ENCODE measurements around the gene EML3.
"Not testable (repeated sequence)": the region's sequence is repeated elsewhere in the genome, so short reads cannot be mapped to it uniquely, and the experiment has no call there.

The EML3 gene

DNA sequence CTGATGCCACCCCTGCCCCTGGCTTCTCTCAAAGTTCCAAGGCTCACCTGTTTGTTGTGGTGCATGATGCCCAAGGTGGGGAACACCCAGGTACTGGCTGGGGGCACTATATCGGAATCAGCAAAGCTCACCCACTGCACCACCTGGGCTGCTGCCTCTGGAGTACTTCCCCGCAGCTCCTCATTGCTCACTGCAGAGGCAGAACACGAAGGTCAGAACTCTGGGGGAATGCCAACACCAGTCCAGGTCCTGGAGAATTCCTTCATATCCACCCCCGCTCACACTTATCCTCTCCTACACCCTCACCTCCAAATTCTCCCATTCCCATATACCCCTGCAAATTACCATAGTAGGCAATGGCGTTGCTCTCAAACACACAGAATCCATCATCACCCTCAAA lies 41.1 kb downstream of the EML3 start:
- not testable (repeated sequence) for ATAC-seq

DNA sequence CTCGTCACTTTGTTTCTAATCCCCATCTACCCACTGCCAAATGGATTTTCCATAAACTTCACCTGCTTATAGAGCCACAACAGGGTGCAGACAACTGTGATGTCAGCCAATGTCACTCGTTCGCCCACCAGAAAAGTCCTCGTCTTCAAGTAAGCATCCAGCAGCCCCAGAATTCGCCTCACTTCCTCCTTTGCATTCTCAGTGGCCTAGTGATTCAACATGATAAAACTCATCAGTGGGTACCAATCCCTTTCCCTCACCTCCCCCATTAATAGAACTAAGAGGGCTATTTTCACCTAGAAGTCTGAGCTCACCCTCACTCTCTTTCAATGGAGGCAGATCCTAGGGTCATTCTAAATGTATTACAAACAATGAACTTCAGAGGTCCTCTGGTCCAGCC lies 41.7 kb downstream of the EML3 start:
- ATAC-seq, result not testable (repeated sequence)

DNA sequence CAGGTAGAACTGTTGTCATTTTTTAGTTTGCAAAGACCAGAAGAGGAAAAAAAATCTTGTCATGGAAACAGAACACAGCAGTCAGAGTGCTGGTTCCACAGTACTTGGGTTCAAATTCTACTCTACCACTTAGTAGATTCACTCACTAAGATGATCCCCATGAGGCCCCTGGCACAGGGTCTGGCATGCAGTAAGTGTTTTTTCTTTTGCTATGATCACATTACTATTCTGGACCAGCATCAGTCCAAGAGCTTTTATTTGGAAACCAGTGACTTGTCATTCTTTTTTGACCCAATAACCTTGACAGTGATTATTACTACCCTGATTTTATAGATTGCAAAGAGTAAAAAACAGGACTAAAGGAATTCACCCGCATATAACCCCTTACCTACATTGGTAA lies 43.0 kb downstream of the EML3 start:
- no peak for ATAC-seq

DNA sequence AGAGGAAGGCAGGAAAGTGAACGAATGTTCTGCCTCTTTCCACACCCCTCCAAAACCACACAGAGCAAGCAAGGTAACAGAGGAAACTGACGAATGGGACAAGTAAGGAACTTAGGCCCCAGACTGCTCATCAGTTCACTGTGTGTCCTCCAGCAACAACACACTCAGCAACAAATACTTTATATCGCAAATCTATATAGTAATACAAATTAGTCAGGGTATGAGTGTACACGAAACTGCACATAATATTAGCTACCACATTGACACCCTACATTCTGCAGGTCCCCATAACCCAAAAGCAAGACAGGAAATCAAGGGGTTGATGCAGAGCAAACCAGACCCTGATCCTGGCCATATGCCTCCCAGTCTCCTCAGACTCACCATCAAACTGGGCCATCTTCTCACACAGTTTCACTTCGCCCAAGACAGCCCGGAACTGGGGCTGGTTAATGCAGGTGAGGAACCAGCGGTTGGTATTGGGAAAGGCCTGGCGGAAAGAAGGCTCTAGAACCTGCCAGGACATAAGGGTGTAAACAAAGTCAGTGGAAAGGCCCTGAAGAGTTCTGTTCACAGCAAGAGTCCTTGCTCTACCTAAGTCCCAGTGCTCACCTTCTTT lies 45.4 kb downstream of the EML3 start:
- peak; percentile 67 to 68 for ATAC-seq

DNA sequence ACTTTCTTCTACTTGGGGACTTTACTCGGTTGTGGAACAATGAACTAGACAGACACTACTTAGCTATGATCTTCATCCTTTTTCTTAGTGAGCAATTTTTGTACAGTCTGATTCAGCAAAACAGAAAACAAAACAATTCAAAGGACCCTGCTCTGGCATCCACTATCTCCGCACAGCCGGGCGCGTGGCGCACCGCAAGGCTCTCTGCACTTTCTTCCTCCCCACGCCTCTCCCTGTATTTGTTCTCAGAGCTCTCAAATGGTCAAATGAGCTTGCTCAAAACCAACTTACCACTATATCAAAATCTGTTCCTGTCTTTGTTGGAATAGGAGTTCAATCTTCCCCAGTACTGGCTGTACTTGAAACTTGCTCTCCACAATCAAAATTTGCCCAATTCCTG lies 46.3 kb downstream of the EML3 start:
- ATAC-seq, result no peak

DNA sequence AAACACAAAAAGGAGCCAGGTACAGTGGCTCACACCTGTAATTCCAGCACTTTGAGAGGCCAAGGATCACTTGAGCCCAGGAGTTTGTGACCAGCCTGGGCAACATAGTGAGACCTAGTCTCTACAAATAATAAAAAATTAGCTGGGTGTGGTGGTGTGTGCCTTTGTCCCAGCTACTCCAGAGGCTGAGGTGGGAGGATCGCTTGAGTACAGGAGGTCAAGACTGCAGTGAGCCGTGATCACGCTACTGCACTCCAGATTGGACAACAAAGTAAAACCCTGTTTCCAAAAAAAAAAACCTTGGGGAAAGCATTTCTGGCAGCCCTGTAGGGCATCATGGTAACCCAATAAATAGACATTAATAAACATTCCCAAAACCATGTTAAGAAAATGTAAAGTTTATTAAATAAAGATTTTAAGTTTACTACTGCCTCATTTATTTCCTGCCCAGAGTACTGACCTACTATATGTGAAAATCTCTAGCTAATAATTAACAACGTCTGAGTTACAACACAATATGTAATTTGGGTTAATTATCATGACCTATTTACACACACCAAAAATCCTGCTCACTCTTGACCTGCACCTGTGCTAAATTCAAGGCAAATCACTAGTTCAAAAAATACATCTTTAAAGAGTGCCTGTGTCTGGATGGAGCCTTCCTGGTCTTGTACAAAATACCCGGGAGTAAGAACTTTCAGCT lies 47.3 kb downstream of the EML3 start:
- ATAC-seq, result no peak

DNA sequence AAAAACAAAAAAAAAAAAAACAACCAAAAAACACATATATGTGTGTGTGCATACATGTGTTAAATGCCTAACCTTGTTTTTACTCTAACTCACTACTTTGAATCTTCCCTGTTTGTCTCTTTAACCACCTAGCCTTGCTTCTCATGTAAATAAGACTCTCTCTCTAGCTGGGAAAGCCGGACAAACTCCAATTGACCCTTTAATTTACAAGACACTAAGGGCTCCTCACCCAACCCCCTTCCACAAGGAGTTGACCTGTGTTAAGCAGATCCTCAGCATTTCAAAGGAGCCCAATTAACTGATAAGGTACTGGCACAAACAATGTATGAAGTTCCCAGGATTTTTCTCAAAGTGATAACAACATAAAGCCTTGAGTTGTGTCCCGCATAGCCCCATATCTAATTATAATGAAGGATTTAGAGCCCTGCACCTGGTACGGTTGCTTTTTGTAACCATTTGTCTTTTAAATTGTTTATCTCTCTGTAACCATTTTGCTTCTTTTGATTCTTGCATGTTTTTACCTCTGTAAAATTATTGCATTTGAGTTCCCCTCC lies 50.8 kb downstream of the EML3 start:
- not testable (repeated sequence) for ATAC-seq

DNA sequence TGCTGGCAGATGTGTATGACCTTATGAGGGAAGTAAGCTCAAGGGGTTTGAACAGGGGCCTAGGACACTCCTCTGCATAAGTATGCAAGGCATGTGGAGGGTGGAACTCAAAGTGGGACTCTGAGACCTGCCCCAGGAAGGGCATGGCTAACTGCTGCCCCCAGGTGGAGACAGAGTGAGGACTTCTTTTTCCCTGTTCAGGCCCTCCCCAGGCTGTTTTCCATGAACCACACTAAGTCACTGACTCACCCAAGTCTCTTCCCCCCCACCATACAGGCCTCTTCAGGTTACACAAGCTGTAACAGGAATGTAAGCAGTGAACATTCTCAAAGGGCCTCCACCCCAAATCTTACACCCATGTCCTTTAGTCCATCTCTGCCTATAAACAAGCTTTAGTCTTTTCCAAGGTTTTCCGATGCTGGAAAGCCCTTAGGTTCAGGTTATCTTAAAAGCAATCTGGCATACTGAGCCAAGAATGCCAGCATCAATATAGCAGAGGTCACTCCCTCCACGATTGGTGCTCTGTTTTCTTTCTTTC lies 51.9 kb downstream of the EML3 start:
- peak; percentile 41 to 55 for ATAC-seq

DNA sequence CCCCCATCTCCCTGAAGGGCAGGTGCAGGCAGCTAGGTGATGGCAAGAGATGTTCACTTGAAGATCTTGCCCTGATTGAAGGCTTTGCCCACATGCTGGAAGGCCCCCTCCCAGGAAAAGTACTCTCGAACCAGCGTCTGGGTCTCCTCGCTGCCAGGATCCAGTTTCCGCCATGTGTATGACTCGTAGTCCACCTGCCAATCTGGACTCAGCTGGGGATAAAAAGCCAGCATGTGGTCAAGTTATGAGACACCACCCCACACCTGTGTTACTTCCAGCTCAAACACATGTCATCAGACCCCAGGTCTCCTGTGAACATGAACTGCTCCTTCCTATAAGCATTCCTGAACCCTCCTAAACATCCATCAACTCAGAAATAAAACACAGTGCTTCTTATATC lies 52.9 kb downstream of the EML3 start:
- ATAC-seq, result not testable (repeated sequence)

DNA sequence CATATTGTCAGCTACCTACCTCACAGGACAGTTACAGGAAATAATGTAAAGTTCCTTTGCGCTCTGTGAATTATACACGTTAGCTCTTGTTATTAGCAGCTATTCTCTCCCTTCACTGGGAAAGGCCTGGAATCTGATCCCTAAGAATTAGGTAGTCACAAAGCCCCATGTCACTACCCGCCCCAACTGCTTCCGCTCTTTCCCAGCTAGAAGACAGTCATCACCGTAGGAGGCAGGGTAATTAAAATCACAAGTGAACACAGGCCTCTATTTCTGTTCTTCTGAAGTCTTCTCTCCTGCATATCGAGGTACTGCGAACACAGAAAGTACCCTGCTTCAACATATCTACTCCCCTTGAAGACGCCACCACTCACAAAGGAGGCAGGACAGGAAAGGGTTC lies 53.4 kb downstream of the EML3 start:
- ATAC-seq, result no peak

DNA sequence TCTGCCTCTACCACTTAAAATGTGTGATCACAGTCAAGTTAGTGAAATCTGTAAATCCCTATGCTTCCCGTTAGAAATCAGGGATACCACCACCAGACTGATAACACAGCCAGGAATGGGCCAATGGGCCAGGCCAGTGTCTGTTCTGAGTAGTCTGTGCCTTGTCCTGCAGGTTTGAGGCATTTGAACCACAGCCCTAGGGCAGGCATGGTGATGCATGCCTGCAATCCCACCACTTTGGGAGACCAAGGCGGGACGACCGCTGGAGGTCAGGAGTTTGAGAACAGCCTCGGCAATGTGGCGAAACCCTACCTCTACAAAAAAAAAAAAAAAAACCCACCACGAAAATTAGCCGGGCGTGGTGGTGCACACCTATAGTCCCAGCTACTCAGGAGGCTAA lies 53.9 kb downstream of the EML3 start:
- no peak for ATAC-seq

DNA sequence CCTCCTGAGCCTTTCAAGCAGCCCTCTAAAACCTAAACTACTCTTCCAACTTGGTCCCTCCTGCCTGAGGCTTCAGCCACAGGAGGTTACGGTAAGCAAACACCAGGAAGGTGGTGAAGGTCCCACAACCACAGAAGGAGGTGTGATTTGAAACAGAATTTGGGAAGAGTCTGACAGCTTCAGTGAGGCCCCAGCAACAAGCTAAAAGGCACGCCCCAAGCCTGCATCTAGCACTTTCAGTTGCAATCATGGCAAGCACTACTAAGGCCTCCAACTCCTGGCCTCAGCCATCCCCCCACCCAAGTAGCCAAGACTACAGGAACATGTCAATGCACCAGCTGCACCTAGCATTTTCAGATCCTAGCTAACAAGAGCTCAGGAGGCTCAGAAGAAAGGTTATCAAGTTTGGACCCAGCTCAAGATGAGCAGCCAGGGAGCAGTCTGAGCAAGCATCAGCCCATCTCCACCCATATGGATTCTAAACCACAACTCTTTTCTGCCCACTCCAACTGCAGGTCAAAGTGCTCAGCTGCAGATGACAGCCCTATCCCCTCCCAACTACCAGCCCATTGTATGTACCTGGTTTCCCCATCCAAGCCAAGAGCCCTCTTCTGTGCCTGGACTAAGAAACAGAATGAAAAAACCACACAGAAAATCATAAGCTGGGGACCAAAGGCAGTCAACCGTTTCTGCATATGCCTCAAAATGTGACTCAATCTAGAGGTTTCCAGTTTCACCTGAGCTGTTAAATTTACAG lies 55.5 kb downstream of the EML3 start:
- ATAC-seq, result no peak

DNA sequence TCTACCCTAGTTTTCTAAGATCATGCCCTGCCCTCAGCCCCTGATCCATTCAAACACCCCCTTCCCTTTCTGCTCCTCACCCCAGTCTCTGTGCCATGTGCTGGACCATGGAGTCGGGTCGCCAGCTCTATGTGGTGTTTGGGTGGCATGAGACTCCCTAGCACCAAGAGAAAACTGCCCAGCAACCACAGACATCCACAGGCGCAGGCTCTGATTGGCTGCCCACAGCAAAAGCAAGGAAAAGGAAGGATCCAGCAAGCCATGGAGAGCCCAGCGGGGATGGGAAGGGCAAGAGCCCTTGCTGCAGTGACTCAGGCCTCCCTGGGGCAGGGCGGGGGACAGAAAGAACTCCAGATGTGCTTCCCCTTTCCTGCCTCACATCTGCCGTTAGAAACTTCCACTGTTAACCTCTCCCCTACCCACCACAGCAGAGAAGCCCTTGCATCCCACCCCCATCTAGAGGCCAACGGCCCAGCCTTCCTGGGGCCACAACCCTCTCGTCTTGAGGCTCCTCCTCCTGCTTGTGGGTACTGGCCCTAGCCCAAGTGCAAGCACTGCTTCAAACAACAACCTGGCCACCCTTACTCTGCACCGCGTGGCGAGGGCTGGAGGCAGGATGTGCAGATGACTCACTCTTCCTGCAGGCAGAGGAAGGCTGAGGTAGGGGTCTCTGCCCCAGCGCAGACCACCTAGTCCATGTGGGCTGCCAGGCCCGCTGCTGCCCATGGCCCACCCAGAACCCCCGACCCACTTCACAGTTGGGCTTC lies 56.3 kb downstream of the EML3 start:
- peak; percentile 28 to 45 for ATAC-seq

DNA sequence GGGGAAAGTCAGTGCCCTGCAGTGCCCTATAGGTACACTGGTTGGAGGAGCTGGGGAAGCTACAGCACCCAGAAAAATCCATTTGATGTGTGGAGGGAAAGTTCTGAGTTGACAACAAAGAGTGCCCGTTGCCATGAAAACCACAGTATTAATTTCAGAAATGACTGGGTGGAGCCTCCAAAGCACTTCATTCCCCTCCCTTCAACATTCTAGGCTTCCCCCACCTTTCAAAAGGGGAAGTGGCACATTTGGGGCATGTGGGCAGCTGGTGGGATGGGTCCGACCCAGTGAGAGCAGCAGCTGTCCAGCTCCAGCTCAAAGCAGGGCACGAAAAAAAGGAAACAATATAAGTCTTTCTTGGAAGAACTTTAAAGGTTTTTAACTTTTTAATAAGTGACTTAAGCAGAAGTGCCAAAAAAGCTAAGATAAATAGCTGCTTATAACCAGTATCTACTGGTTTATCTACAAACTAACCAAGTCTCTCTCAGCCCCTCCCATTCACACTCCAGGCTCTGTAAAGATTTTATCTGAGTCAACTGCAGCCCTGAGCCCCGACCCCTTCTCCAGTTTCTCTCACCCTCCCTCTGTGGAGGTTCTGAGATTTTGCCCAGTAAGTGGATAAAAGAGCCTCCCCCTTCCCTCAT lies 57.0 kb downstream of the EML3 start:
- ATAC-seq, result peak; percentile 19 to 31

DNA sequence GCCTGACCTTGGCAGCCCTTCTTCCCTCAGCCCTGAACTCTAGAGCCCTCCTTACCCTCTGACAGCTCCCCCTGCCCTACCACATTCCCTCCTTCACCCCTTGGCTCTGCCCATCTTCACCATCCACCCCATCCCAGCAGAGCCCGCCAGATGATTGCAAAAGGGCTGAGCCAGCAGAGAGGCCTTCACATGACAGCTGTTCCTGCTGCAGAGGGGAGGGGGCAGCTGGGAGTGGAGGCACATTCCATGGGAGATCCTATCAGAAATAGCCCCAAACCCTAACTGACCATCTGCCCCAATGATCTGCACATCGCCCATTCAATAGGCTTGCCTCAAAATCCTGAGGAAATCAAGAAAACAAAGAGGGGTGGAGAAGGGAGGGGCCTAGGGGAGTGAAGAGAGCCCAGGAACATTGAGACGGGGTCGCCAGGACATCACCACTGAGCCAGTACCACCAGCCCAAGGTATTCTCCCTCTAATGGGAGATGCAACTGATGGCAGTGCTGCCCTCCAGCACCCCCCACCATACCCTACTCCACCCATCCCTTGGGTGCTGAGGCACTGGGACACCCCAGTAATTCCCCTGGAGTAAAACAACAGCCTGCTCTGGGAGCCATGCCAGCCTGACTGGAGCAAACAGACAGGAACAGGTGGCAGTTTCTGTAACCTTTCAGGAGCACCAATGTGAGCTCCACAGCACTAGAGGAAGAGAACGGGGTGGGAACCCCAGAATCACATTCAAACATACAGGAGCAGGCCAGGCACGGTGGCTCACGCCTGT lies 58.0 kb downstream of the EML3 start:
- no peak for ATAC-seq

DNA sequence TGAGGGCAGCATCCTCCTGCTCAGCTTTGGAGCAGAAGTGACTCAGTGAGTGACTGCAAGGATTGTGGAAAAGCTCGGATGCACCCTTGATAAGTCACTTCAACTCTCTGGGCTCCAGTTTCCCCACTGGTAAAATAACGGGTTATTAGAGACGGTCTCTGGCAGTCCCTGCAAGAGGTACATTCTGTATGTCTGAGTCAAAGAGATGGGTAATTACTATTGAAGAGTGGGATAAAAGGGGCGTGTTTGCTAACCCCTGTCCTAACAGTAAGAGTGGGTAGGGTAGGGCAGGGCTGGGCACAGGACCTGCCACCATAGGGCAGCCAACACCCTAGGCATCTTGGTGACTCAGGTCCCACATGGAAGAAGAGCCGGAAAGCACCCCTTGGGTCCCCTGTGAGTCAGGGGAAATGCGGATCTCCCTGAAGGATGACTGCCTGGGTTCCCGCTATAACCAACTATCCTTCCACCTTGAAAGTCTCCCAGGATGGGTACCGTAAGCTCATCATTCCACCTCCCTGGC lies 58.7 kb downstream of the EML3 start:
- ATAC-seq, result no peak

DNA sequence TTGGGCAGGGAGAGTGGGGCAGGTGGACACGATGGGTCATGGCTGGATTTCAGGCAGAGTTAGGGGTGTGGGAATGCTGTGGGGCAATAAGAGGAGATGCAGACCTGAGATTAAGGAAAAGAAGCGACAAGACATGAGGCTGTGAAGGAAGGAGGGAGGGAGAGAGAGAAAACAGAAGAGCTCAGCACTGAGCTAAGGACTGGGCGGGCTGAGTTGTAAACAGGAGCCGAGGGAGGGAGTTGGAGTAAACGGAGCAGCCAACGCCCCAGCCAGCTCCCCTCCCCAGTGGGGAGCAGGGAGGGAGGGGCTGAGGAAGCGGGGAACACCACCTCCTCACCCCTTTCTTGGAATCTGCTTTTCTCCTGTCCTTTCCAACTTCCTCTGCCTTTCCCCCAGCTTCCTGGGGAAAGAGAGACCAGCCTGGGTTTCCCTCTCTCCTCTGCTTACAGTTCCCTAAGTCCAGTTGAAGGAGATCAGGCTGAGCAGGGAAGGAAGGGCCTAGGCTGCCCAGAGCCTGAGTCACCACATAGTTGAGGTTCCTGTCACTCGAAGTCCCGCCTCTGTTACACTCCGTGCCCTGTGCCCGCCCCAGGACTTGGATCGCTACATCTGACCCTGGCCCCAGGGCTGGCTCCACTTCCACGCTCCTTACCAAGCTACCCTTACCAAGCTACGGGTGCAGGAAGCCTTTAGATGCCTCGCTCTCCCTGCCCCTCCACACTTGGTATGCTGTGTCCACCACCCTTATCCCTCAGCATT lies 59.3 kb downstream of the EML3 start:
- ATAC-seq, result peak; percentile 17 to 19

DNA sequence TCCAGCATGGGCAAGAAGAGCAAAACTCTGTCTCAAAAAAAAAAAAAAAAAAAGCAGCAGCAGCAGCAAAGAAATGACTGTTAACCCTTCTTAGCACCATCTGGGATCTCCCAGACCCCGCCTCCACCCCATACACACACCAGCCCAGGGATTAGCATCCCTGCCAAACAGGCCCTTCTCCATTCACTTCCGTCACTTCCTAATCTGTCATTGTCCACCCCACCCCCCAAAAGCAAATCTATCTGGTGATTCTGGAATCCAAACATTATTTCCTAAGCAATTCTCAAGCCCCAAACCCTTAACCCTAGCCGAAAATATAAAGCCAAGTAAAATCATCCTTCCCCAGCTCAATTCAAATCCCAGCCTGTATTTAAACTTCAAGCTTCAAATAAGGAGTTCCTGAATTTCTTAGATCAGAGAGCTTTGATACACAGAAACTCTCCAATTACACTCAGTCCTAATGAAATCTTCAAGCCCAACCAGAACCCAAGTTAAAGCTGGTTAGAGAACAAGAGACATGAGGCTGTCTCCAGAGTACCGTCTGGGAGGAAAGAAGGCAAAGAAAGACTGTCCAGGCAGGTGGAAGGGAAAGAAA lies 60.0 kb downstream of the EML3 start:
- ATAC-seq, result no peak
